ENCODE data around the gene GSN. TPM values are rescaled to one million over a fixed set of nuclear protein-coding genes. Genes with fewer than 3 reads are reported as not detected.

Gene GSN
- total and polyA plus RNA-seq, 2 donors (not counting 1 experiment from before 2014, with no cell fraction given) = 38.4 to 45.4 TPM

DNA sequence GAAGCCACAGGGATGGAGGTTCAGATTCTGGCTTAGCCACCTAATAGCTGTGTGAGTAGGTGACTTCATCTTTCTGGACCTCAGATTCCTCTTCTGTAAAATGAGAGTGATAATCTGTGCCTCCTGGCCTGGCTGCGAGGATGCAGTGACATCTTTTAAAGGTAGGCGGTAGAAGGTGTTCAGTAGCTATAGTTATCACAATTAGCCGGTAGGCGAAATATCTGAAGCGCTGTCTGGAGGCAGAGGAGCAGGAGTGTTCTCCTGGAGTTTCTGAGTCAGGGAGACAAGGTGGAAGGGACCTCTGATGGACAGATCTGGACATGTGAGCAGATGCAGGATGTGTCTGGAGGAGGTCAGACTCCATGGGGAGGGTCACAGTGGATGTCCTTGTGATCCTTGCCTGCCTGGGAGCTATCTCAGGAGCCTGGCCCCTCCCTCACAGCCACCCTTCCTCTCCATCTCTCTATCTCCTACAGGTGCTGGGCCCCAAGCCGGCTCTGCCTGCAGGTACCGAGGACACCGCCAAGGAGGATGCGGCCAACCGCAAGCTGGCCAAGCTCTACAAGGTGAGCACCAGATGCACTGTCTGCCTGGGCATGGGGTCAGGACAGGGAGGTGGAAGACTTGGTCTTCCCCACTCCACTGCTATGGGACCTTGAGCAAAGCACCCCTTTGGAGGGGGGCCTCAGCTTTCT, 45.6 kb downstream of the GSN start:
- ATAC-seq (ENCODE audit: low read depth) (no peak), DNase-seq (no peak)
- Histone ChIP-seq H3K27ac (ENCODE audit: low read length in 2 of 2) (no peak overlapping the region), H3K79me2 (ENCODE audit: control insufficient read depth, insufficient read depth, low read length) (no peaks in the 10 kb centered on the region), H4K20me1 (ENCODE audit: control insufficient read depth, insufficient read depth, low read length, poor library complexity, severe bottlenecking) (no peaks in the 10 kb centered on the region), H3K36me3 (replicated peaks in 1 of 2; ENCODE audit: control extremely low read depth in 1 of 2, control insufficient read depth in 1 of 2, extremely low read depth in 1 of 2, insufficient read depth in 2 of 2, low read length in 1 of 2) (peaks cover 0 to 32% of the 10 kb centered on the region in 2 experiments), H3K27me3 (replicated peaks in 1 of 4; ENCODE audit: control extremely low read depth in 1 of 4, control insufficient read depth in 3 of 4, insufficient read depth in 4 of 4, low read length in 3 of 4) (no peaks in the 10 kb centered on the region), H3K9ac (ENCODE audit: low read length) (no peak overlapping the region), H3K4me1 (ENCODE audit: control insufficient read depth in 2 of 2, insufficient read depth in 2 of 2, low read length in 2 of 2) (no peaks in the 10 kb centered on the region), H3K4me2 (replicated peaks; ENCODE audit: low read depth, low read length, poor library complexity, severe bottlenecking) (no peak overlapping the region), H3K4me3 (ENCODE audit: control extremely low read depth in 1 of 5, extremely low read depth in 1 of 5, insufficient read depth in 1 of 5, low read depth in 2 of 5, low read length in 4 of 5) (no peak overlapping the region), H2AFZ (ENCODE audit: insufficient read depth, low read depth, low read length, poor library complexity, severe bottlenecking) (no peak overlapping the region), H3K9me3 (ENCODE audit: control extremely low read depth in 1 of 3, control insufficient read depth in 2 of 3, insufficient read depth in 1 of 3, low read length in 2 of 3) (no peaks in the 10 kb centered on the region)
- no peaks in the 10 kb centered on the region for H3K27me3 Mint-ChIP-seq
- 98% methylated on average over 10 of the region's 10 CpGs for WGBS (ENCODE audit: insufficient coverage)
- TF ChIP-seq, protein P1, sequence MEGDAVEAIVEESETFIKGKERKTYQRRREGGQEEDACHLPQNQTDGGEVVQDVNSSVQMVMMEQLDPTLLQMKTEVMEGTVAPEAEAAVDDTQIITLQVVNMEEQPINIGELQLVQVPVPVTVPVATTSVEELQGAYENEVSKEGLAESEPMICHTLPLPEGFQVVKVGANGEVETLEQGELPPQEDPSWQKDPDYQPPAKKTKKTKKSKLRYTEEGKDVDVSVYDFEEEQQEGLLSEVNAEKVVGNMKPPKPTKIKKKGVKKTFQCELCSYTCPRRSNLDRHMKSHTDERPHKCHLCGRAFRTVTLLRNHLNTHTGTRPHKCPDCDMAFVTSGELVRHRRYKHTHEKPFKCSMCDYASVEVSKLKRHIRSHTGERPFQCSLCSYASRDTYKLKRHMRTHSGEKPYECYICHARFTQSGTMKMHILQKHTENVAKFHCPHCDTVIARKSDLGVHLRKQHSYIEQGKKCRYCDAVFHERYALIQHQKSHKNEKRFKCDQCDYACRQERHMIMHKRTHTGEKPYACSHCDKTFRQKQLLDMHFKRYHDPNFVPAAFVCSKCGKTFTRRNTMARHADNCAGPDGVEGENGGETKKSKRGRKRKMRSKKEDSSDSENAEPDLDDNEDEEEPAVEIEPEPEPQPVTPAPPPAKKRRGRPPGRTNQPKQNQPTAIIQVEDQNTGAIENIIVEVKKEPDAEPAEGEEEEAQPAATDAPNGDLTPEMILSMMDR (IDR thresholded peaks at IDR 0.05) = no peak
- TF ChIP-seq EZH2 (IDR thresholded peaks at IDR 0.05; ENCODE audit: borderline replicate concordance, insufficient read depth, low read depth, low read length, poor library complexity, severe bottlenecking) = no peak
- intact Hi-C loops (cut with micrococcal nuclease) = no loop called here
- H3K27ac Mint-ChIP-seq = no peak overlapping the region
- no peaks in the 10 kb centered on the region for H3K9me3 Mint-ChIP-seq (ENCODE audit: insufficient read depth)
- POLR2A ChIA-PET = no interaction called here
- H3K4me3 Mint-ChIP-seq = no peak overlapping the region
- no peaks in the 10 kb centered on the region for H3K4me1 Mint-ChIP-seq
- CTCF ChIA-PET = interaction anchor here (1.2 to 11.6 kb wide), 4 partner anchors 24 to 89 kb away, joined by 3 to 371 read pairs (median 4); partner anchors contain the start of gene GSN

DNA sequence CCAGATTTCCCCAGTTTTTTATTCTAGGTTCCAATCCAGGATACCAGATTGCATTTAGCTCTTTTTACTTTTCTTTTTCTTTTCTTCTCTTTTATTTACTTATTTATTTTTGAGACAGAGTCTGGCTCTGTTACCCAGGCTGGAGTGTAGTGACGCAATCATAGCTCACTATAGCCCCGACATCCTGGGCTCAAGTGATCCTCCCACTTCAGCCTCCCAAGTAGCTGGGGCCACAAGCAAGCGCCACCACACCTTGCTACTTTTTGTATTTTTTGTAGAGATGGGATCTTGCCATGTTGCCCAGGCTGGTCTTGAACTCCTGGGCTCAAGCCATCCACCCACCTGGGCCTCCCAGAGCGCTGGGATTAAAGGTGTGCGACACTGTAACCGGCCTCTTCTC, 48.4 kb downstream of the GSN start:
- H3K9me3 Mint-ChIP-seq (ENCODE audit: insufficient read depth) = no peaks in the 10 kb centered on the region
- H3K9ac ChIP-seq (ENCODE audit: low read length) = no peak overlapping the region
- no peak overlapping the region for H3K4me2 ChIP-seq (replicated peaks; ENCODE audit: low read depth, low read length, poor library complexity, severe bottlenecking)
- no peak for ATAC-seq (ENCODE audit: low read depth)
- no peaks in the 10 kb centered on the region for H3K79me2 ChIP-seq (ENCODE audit: control insufficient read depth, insufficient read depth, low read length)
- H4K20me1 ChIP-seq (ENCODE audit: control insufficient read depth, insufficient read depth, low read length, poor library complexity, severe bottlenecking) = no peaks in the 10 kb centered on the region
- no peak overlapping the region for H3K27ac ChIP-seq (ENCODE audit: low read length in 2 of 2)
- WGBS (ENCODE audit: insufficient coverage) = 100% methylated on average over 2 of the region's 6 CpGs
- no peak overlapping the region for H2AFZ ChIP-seq (ENCODE audit: insufficient read depth, low read depth, low read length, poor library complexity, severe bottlenecking)
- H3K27ac Mint-ChIP-seq = no peak overlapping the region
- H3K36me3 ChIP-seq (replicated peaks in 1 of 2; ENCODE audit: control extremely low read depth in 1 of 2, control insufficient read depth in 1 of 2, extremely low read depth in 1 of 2, insufficient read depth in 2 of 2, low read length in 1 of 2) = peaks cover 0 to 25% of the 10 kb centered on the region in 2 experiments
- intact Hi-C loops (cut with micrococcal nuclease) = no loop called here
- POLR2A ChIA-PET = no interaction called here
- no peak overlapping the region for H3K4me3 Mint-ChIP-seq
- no peak overlapping the region for H3K4me3 ChIP-seq (ENCODE audit: control extremely low read depth in 1 of 5, extremely low read depth in 1 of 5, insufficient read depth in 1 of 5, low read depth in 2 of 5, low read length in 4 of 5)
- CTCF ChIA-PET = interaction anchor here (1.1 to 11.6 kb wide), 5 partner anchors 10 to 103 kb away, joined by 4 to 371 read pairs (median 6); no protein-coding TSS in a partner anchor
- no peaks in the 10 kb centered on the region for H3K4me1 ChIP-seq (ENCODE audit: control insufficient read depth in 2 of 2, insufficient read depth in 2 of 2, low read length in 2 of 2)
- no peak for DNase-seq
- H3K27me3 Mint-ChIP-seq = no peaks in the 10 kb centered on the region
- H3K4me1 Mint-ChIP-seq = no peaks in the 10 kb centered on the region
- no peaks in the 10 kb centered on the region for H3K9me3 ChIP-seq (ENCODE audit: control extremely low read depth in 1 of 3, control insufficient read depth in 2 of 3, insufficient read depth in 1 of 3, low read length in 2 of 3)
- no peaks in the 10 kb centered on the region for H3K27me3 ChIP-seq (replicated peaks in 1 of 4; ENCODE audit: control extremely low read depth in 1 of 4, control insufficient read depth in 3 of 4, insufficient read depth in 4 of 4, low read length in 3 of 4)
- TF ChIP-seq, protein P1 (IDR thresholded peaks at IDR 0.05) = no peak
- no peak for TF ChIP-seq EZH2 (IDR thresholded peaks at IDR 0.05; ENCODE audit: borderline replicate concordance, insufficient read depth, low read depth, low read length, poor library complexity, severe bottlenecking)
